Posterior cingulate gyrus (tissue), 11 donors: Measurements from ENCODE around the gene TMTC2.

Source experiments
- DNase-seq, 10 donors: peaks; one replicate each; pipeline versions ENCODE4 v3.0.0 to v3.0.0-alpha.2; 2020 to 2021; ENCODE audit warnings: mixed read lengths in 3 of 10
- intact Hi-C: fragments of 100-400 bp; cut with DNase I; formaldehyde crosslinking; loops from one replicate; pipeline ENCODE4 v1.15.1; 2023

Gene TMTC2

DNA sequence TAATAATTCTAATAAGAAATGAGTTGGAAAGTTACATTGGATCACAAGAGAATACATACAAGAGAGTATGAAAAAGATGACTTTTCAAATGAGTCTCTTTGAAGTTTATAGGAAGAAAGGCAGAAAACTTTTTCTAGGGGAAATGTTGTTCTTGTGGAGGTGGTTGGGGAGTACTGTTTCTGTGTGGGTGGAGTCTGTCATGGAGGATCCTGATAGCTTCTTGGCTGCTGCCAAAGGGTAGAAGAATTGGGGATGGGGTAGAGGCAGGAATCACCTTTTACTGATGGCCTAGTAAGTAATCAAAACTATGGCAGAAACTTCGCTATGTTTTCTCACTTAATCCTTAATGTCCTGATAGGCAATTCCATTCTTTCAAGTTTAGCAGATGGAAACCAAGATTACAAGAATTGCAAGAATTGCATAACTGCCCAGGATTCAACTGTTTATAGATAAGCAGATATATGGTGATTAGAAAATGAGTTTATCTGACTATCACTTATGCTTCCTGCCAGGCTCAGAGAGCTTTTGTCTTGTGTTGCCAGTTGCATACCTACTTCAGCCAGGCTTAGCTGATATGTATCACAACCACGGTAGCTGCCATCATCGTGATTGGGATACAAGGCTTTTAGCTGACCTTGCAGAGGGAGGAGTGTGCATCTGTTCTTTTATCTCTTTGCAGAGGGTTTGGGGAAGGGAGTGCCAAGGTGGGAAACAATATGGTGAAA, 463.9 kb downstream of the TMTC2 start:
- intact Hi-C loops: no loop called here
- no peak for DNase-seq

DNA sequence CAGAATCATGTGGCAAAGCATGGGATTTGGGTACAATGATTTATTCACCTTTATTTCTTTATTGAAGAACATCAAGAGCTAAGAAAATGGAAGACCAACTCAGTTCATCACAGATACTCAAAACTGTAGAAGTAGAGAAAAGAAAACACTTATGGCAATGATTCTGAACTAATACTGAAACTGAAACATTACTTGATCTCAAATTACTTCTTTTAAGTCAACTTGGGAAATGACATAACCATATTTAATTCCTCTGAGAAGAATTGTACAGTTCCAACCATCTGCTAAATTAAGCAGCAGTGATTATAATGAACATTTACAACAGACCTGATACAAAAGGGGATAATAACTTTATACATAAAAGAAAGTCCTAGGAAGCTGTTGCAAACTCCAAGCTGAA, 466.5 kb downstream of the TMTC2 start:
- no peak for DNase-seq
- intact Hi-C loops: no loop called here

DNA sequence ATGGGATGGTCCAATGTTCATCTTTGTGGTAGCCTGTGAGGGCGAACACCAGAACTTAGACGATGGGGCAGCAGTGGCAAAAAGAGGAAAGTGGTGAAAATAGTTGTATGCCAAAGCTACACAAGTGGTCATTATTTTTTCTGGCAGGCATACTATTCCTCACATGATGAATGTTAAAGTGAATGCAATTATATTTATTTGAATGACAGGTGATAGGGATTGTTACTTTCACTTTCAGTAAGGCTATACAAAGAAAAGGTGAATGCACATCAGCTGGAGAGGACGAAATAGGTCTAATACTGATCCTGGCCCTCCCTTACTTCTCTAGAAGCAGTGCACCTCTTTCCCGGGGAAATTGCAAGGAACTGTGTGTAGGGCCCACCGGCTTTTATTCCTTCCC, 470.1 kb downstream of the TMTC2 start:
- DNase-seq: no peak
- intact Hi-C loops: no loop called here

DNA sequence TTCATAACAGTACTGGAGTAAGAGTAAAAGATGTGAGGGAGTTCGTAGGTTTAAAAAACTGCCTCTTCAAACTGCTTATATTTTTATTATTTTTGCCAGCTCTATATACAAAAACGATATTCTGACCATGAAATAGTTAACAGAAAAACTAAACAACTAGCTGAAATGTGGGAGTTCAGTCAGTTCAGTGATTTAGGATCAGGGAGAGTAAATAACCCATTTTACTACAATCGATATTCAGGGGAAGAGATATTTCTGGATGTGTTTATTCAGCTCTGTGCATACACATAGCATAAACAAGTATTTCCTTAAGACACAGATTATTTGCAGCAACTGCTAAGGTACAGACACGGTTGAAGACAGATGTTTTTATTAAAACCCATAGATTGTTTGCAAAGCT, 470.9 kb downstream of the TMTC2 start:
- intact Hi-C loops: no loop called here

DNA sequence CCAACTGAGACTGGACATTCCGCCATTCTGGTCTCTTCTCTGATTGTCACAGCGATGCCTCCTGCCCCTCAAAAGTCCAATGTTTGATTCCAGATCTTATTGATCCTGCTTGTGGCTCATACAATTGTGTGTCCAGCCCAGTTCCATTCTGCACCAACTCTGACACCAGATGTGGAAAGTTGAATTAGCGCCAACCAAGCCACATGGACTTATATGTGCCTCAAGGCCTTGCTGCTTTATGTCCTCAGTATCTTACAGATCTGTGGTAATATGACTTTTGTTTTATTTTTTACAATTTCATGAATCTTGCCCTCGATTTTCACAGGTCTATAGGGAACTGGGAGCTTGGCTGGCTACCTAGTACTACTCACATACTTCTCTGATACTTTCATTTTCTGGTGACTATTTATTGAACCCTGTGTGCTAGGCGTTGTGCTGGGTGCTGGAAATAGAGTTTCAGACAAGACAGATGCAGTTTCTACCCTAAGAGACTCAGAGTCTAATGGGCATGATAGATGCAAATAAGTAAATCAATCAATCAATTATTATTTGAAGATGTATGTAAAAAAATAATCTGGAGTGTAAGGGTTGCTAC, 472.0 kb downstream of the TMTC2 start:
- intact Hi-C loops: no loop called here
- DNase-seq: no peak

More for the DNA sequence above, 470.9 kb downstream of the TMTC2 start:
- no peak for DNase-seq

DNA sequence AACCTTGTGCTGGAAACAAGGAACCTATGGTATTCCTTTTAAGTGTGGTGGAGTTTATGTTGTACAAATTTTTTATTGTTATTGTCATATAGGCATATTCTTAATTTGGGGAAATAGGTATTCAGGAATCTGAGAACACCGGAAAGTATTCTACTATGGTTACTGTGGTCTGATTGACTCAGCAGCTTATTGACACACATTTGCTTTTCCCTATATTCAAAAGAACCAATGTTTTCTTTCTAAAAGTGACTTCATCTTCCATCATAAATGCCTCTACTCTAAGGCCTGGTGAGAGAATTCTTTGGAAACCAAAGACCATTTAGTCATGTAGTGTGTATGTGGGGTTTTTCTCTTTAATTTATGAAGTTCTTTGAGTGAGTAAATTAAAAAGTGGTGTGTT, 474.8 kb downstream of the TMTC2 start:
- DNase-seq: no peak
- intact Hi-C loops: no loop called here

DNA sequence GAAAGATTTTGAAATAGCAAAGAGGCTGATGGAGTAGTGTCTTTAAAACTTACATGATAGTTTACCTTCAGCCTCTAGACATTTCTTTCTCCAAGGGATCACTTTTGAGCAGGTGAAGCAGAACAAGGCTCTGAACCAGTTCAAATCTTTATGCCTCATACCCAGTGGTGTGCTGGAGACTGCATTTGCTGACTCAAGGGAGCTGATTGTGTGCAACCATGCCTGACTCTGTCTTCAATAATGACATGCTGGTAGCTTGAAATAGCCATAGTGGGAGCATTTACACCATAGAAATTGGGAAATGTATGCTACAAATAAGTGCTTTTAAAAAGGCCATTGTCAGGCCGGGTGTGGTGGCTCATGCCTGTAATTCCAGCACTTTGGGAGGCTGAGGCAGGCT, 482.0 kb downstream of the TMTC2 start:
- intact Hi-C loops: no loop called here
- no peak for DNase-seq

DNA sequence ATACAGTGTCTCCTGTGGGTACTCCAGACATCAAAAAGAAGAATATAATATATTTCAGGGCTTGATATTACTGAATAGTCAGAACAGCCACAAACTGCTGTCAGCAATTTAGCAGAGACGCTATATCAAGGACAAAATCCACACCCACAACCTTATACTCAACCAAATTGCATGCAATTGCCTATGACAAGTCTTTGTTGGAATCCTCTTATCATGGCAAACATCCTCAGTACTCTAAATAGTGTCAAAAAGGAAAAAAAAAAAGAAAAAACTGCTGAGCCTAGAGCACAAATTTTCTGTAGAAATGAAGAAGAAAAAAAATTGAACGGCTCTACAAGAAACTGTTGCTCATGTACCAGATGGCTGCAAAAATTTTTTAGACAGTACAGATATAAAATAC, 485.7 kb downstream of the TMTC2 start:
- intact Hi-C loops: no loop called here
- DNase-seq: no peak

DNA sequence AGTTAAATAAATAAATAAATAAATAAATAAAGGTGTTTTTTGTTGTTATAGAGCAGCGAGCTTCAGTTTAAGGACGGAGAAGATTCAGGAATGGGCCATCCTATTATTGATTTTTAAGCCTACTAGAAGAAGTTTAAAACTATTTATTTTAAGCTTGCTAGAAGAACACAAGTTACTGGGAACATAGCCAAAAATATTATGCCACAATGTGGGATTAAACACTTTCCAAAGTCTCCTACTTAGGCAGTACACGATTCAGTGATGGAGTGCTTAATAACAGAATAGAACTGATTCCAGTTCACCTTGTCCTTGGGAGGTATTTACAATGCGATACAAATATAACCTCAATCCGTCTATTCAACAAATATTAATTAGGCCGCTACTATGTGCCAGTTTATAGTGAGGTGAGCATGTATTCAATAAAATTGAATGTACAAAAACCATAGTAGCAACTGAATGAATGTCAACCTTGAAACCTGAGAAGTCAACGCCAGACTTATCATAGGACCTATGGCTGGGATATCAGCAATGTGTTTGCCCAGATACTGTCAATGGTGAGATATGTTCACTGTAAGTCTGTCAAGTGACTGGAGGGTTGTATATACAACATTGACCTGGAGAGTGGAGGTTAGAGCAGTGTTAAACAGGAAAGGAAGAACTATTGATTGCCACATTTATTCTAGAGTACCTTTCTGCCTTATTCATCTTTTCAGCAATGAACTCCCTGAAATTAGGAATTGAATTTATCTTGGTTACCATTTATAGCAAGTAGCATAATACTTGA, 486.4 kb downstream of the TMTC2 start:
- no peak for DNase-seq
- intact Hi-C loops: no loop called here

DNA sequence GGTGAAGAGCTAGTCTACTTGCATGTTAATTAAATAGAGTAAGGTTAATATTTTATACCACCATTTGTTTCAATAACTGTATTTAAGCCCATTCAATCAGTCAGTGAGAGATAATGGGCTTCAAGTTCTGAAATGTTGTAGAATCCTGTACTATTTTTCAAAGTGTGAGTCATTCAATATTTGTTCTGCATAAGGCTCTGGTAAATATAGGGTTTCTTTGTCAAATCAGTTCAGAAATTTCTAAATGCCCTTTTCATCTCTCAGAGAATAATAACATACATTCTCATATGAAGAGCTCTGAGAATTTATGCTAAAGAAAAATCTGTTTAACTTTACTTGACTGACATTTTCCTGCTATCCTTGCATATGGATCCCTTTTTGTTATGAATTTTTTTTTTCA, 493.3 kb downstream of the TMTC2 start:
- intact Hi-C loops: no loop called here
- DNase-seq: no peak

DNA sequence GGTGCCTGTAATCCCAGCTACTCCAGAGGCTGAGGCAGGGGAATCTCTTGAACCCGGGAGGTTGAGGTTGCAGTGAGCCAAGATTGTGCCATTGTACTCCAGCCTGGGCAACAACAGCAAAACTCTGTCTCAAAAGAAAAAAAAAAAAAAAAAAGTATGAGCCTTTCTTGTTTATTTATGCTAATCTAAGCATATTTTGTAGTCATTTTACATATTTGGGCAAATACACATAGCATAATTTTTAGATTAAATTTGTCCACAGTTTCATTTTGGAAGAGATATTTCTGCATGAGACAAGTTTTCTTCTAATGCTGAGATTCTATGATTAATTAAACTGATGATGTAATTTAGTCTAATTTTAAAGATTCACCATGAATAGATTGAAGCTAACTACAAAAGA, 494.4 kb downstream of the TMTC2 start:
- DNase-seq: no peak
- intact Hi-C loops: no loop called here

DNA sequence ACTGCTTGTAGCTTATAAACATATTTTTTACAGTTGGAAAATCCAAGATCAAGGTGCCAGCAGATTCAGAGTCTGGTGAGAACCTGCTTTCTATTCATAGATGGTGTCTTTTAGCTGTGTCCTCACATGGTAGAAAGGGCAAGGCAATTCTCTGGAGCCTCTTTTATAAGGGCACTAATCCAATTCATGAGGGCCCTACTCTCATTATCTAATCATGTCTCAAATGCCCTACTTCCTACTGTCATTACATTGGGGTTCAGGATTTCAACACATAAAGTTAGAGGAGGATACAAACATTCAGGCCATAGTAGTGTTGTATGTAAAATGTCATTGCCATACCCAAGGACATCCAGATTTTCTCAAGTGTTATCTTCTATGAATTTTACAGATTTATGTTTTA, 496.4 kb downstream of the TMTC2 start:
- intact Hi-C loops: no loop called here
- DNase-seq: no peak
